Endothelial cell of umbilical vein (primary cell): ENCODE data around the gene ELMO1. TPM values are rescaled to one million over a fixed set of nuclear protein-coding genes. Genes with fewer than 3 reads are reported as not detected.

Experiments
- BruUV-seq: library from RNA; stranded (reverse); fragments of 400-500 nt; replicated peaks from 2 replicates; lab custom pipeline; 2021; lab: Mats Ljungman, UMichigan
- CTCF ChIA-PET: fragments of 300-600, 350-600 bp; sonication (Branson Sonifier 250); formaldehyde crosslinking; loops from one replicate; lab custom pipeline; 2021; ENCODE audit warnings: antibody characterized with exemption, inconsistent platforms; lab: Charles Lee
- POLR2A ChIA-PET: fragments of 300-600, 350-600 bp; sonication (Branson Sonifier 250); formaldehyde crosslinking; loops from one replicate; lab custom pipeline; 2021; ENCODE audit warnings: antibody characterized with exemption, inconsistent platforms; lab: Charles Lee
- DNase-seq: peaks from one replicate; pipeline ENCODE4 v3.0.0-alpha.2; 2011; ENCODE audit warnings: low read depth, low spot score
- FAIRE-seq: peaks from 2 replicates; lab custom pipeline; 2011; peaks lifted over from hg19 to GRCh38; lab: Jason Lieb, UNC
- H2AFZ ChIP-seq: 2 replicates; pipeline ENCODE4 v1.6.0; 2012; ENCODE audit warnings: low read depth, low read length, control low read depth, inconsistent platforms
- H3K27ac ChIP-seq: 2 replicates; pipeline ENCODE4 v1.5.1; 2011; ENCODE audit warnings: low read depth, mild to moderate bottlenecking, control low read depth, low read length, moderate library complexity; ENCODE audit not compliant: insufficient read depth
- H3K27me3 ChIP-seq, 2 experiments: 2 replicates each; pipeline versions ENCODE4 v1.6.0 to v1.6.1; 2011; ENCODE audit warnings: low read length in 2 of 2, mixed read lengths in 1 of 2; ENCODE audit not compliant: control insufficient read depth in 2 of 2, insufficient read depth in 2 of 2
- H3K36me3 ChIP-seq, 2 experiments: 2 replicates in 1 of 2; 3 replicates in 1 of 2; pipeline ENCODE4 v1.5.1; 2011; ENCODE audit warnings: low read length in 2 of 2, mild to moderate bottlenecking in 1 of 2, moderate library complexity in 1 of 2; ENCODE audit not compliant: control insufficient read depth in 2 of 2, insufficient read depth in 2 of 2; ENCODE audit errors: extremely low read depth in 1 of 2
- H3K4me1 ChIP-seq: 3 replicates; pipeline ENCODE4 v1.5.1; 2011; ENCODE audit warnings: mild to moderate bottlenecking, low read length; ENCODE audit not compliant: control insufficient read depth, insufficient read depth; ENCODE audit errors: extremely low read depth
- H3K4me2 ChIP-seq: 2 replicates; pipeline ENCODE4 v1.6.1; 2011; ENCODE audit warnings: low read length, control low read depth, mixed read lengths; ENCODE audit not compliant: insufficient read depth
- H3K4me3 ChIP-seq, 3 experiments: fragments of 200-600 bp in 1 of 3; sonication (generic), shearing (Covaris generic) in 1 of 3; replicated peaks in 1 of 3; 2 replicates each; pipeline ENCODE4 v1.5.1; 2011 to 2016; ENCODE audit warnings: control low read depth in 3 of 3, low read length in 3 of 3, mild to moderate bottlenecking in 2 of 3, inconsistent platforms in 1 of 3, low read depth in 1 of 3, moderate library complexity in 1 of 3; ENCODE audit not compliant: insufficient read depth in 1 of 3
- H3K79me2 ChIP-seq: 2 replicates; pipeline ENCODE4 v1.6.0; 2012; ENCODE audit warnings: low read length, inconsistent platforms; ENCODE audit not compliant: control insufficient read depth, insufficient read depth
- H3K9ac ChIP-seq: replicated peaks from 2 replicates; pipeline ENCODE3; 2011; ENCODE audit warnings: low read length, control low read depth; ENCODE audit not compliant: insufficient read depth; ENCODE audit errors: extremely low read depth
- H3K9me1 ChIP-seq: replicated peaks from 3 replicates; pipeline ENCODE4 v1.6.0; 2011; ENCODE audit warnings: mild to moderate bottlenecking, low read length; ENCODE audit not compliant: control insufficient read depth, insufficient read depth; ENCODE audit errors: extremely low read depth
- H3K9me3 ChIP-seq: replicated peaks from 2 replicates; pipeline ENCODE4 v1.5.1; 2012; ENCODE audit warnings: low read length, inconsistent platforms; ENCODE audit not compliant: control insufficient read depth, insufficient read depth
- H4K20me1 ChIP-seq: replicated peaks from 2 replicates; pipeline ENCODE3; 2011; ENCODE audit warnings: mild to moderate bottlenecking, low read length; ENCODE audit not compliant: control insufficient read depth, insufficient read depth; ENCODE audit errors: extremely low read depth
- EZH2 ChIP-seq: IDR thresholded peaks from 2 replicates; pipeline ENCODE4 v1.6.1; 2012; ENCODE audit warnings: borderline replicate concordance, low read depth, mild to moderate bottlenecking, moderate library complexity, low read length, inconsistent platforms; ENCODE audit not compliant: severe bottlenecking
- FOS ChIP-seq: IDR thresholded peaks from 2 replicates; pipeline ENCODE4 v1.6.1; 2011; ENCODE audit warnings: mild to moderate bottlenecking, low read length, moderate library complexity, borderline replicate concordance; ENCODE audit not compliant: insufficient read depth
- GATA2 ChIP-seq: IDR thresholded peaks from 2 replicates; pipeline ENCODE4 v1.7.0; 2011; ENCODE audit warnings: low read depth, mild to moderate bottlenecking, moderate library complexity, mixed read lengths, low read length; ENCODE audit not compliant: insufficient read length, insufficient read depth
- JUN ChIP-seq: IDR thresholded peaks from 2 replicates; pipeline ENCODE4 v1.6.1; 2011; ENCODE audit warnings: borderline replicate concordance, low read depth; ENCODE audit not compliant: insufficient read length, insufficient read depth
- MAX ChIP-seq: IDR thresholded peaks from 2 replicates; pipeline ENCODE4 v1.6.1; 2011; ENCODE audit not compliant: insufficient read depth, insufficient read length
- MYC ChIP-seq: IDR thresholded peaks from one replicate; pipeline ENCODE4 v1.6.1; 2011; ENCODE audit warnings: mild to moderate bottlenecking, low read depth, low read length
- POLR2A ChIP-seq: IDR thresholded peaks from 2 replicates; pipeline ENCODE4 v1.6.1; 2012; ENCODE audit warnings: low read depth, mild to moderate bottlenecking, control low read depth, low read length
- POLR2AphosphoS5 ChIP-seq: IDR thresholded peaks from 2 replicates; pipeline ENCODE4 v1.6.1; 2012; ENCODE audit warnings: low read depth, mild to moderate bottlenecking, control low read depth, low read length, moderate library complexity; ENCODE audit not compliant: insufficient read depth
- dilution Hi-C: fragments of 300-500 bp; cut with MboI; formaldehyde crosslinking; loops from one replicate; pipeline ENCODE4 v1.15.0; 2019; ENCODE audit warnings: low sequenced_read_pairs; ENCODE audit not compliant: extremely low pct_ligation_motif_present
- intact Hi-C: fragments of 100-400 bp; cut with micrococcal nuclease; formaldehyde crosslinking; loops from one replicate; pipeline ENCODE4 v1.10.0; 2022
- polyA plus RNA-seq, 4 experiments: library from polyadenylated mRNA; depleted of rRNA in 3 of 4; stranded (reverse) in 3 of 4; unstranded in 1 of 4; fragments of >200 nt; gene quantifications; 2 replicates each; pipeline versions ENCODE4 v1.2.1 to v1.2.3, GENCODE V29; 2011 to 2012; ENCODE audit warnings: missing spikeins in 1 of 4
- total RNA-seq: library from RNA; stranded (reverse); gene quantifications from 2 replicates; pipeline ENCODE4 v1.2.3, GENCODE V29; 2021
- TF ChIP-seq, protein P1 (sequence below), 2 donors: IDR thresholded peaks; 1 replicate in 1 of 2; 2 replicates in 1 of 2; pipeline ENCODE4 v1.5.1; 2011; ENCODE audit warnings: low read length in 2 of 2, mild to moderate bottlenecking in 2 of 2, moderate library complexity in 2 of 2, control low read depth in 1 of 2, inconsistent platforms in 1 of 2, low read depth in 1 of 2; ENCODE audit not compliant: insufficient read depth in 1 of 2; ENCODE audit errors: extremely low read depth in 1 of 2

The ELMO1 gene
- total and polyA plus RNA-seq, 2 donors (not counting 3 experiments of a cell fraction or from before 2014, with no cell fraction given) = 17.0 to 30.6 TPM

DNA sequence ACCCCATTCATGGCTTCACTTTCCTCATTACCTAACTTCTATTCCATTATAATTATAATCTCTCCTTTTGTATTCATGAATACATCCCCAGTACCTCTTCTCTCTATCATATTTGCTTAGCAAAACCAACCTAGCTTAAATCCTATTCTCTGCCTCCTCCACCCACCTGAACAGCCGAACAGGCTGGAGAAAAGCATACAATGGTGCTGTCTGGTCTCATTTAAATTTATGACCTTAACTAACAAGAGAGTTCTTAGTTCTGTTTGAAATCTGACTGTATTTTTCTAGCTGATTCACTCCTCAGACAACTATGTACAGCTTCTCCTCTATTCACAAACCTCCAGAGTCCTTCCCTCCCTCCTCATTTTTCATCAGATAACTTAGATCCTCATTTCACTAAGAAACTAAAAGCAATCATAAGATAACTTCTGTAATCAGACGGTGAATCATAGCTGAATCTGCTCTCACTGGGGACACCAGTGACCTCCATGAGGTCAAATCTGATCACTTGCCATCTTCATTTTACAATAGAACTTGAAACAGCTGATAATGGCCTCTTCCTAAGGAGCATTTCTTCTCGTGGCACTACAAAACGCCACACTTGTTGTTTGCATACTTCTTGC, 490.4 kb downstream of the ELMO1 start:
- intact Hi-C loops = no loop called here
- no peak for FAIRE-seq
- dilution Hi-C loops = no loop called here
- Histone ChIP-seq H3K27ac (no peak overlapping the region), H3K4me2 (no peak overlapping the region), H3K27me3 (no peaks in the 10 kb centered on the region), H3K36me3 (no peaks in the 10 kb centered on the region), H3K9me3 (no peaks in the 10 kb centered on the region), H3K9ac (no peak overlapping the region), H4K20me1 (no peaks in the 10 kb centered on the region), H3K9me1 (no peaks in the 10 kb centered on the region), H3K4me1 (no peaks in the 10 kb centered on the region), H3K79me2 (no peaks in the 10 kb centered on the region), H2AFZ (no peak overlapping the region), H3K4me3 (no peak overlapping the region)
- ChIA-PET POLR2A (no interaction called here), CTCF (interaction anchor here (1.3 to 2.2 kb wide), 2 partner anchors 9 to 224 kb away, joined by 4 to 7 read pairs; no protein-coding TSS in a partner anchor)
- no peak for DNase-seq
- no peak for TF ChIP-seq GATA2
- TF ChIP-seq POLR2A = no peak
- TF ChIP-seq MYC = no peak
- no peak for TF ChIP-seq JUN
- no peak for TF ChIP-seq MAX
- TF ChIP-seq, protein P1, sequence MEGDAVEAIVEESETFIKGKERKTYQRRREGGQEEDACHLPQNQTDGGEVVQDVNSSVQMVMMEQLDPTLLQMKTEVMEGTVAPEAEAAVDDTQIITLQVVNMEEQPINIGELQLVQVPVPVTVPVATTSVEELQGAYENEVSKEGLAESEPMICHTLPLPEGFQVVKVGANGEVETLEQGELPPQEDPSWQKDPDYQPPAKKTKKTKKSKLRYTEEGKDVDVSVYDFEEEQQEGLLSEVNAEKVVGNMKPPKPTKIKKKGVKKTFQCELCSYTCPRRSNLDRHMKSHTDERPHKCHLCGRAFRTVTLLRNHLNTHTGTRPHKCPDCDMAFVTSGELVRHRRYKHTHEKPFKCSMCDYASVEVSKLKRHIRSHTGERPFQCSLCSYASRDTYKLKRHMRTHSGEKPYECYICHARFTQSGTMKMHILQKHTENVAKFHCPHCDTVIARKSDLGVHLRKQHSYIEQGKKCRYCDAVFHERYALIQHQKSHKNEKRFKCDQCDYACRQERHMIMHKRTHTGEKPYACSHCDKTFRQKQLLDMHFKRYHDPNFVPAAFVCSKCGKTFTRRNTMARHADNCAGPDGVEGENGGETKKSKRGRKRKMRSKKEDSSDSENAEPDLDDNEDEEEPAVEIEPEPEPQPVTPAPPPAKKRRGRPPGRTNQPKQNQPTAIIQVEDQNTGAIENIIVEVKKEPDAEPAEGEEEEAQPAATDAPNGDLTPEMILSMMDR (IDR thresholded peaks at IDR 0.05; ENCODE audit: extremely low read depth in 1 of 2, insufficient read depth in 1 of 2, low read depth in 1 of 2, low read length in 2 of 2) = no peak
- no peak for TF ChIP-seq EZH2
- TF ChIP-seq POLR2AphosphoS5 = no peak
- TF ChIP-seq FOS = no peak
- BruUV-seq = no TSS peak
